H1 (cell line): ENCODE data around the gene KRTAP9-1. TPM values are rescaled to one million over a fixed set of nuclear protein-coding genes. Genes with fewer than 3 reads are reported as not detected.

Experiments
- CTCF ChIA-PET: fragments of 300-600 bp; sonication (Branson Sonifier 250); formaldehyde crosslinking; loops from one replicate; lab custom pipeline; 2021; ENCODE audit not compliant: partially characterized antibody; lab: Charles Lee
- POLR2A ChIA-PET: fragments of 300-600 bp; sonication (Branson Sonifier 250); formaldehyde crosslinking; loops from one replicate; lab custom pipeline; 2021; ENCODE audit warnings: inconsistent platforms; ENCODE audit not compliant: partially characterized antibody; lab: Charles Lee
- DNase-seq, 2 experiments: peaks; one replicate each; pipeline versions ENCODE4 v3.0.0 to v3.0.0-alpha.2; 2010 to 2022; ENCODE audit warnings: low spot score in 2 of 2, low read depth in 1 of 2, mixed read lengths in 1 of 2
- FAIRE-seq: peaks from 2 replicates; lab custom pipeline; 2011; peaks lifted over from hg19 to GRCh38; lab: Jason Lieb, UNC
- H2AFZ ChIP-seq: 2 replicates; pipeline ENCODE4 v1.8.1; 2012; ENCODE audit warnings: low read length, inconsistent platforms
- H2AK5ac ChIP-seq: 2 replicates; pipeline ENCODE4 v1.6.1; 2013; ENCODE audit warnings: low read depth, low read length
- H2BK120ac ChIP-seq: replicated peaks from 2 replicates; pipeline ENCODE3; 2013; ENCODE audit warnings: low read depth, low read length, inconsistent platforms
- H2BK12ac ChIP-seq: 2 replicates; pipeline ENCODE4 v1.6.1; 2013; ENCODE audit warnings: low read depth, low read length
- H2BK15ac ChIP-seq: 2 replicates; pipeline ENCODE4 v1.6.1; 2013; ENCODE audit warnings: low read length
- H2BK20ac ChIP-seq: 2 replicates; pipeline ENCODE4 v1.6.1; 2013; ENCODE audit warnings: low read length
- H2BK5ac ChIP-seq: 2 replicates; pipeline ENCODE4 v1.6.1; 2013; ENCODE audit warnings: low read depth, low read length
- H3K14ac ChIP-seq: 2 replicates; pipeline ENCODE4 v1.6.1; 2013; ENCODE audit warnings: inconsistent platforms; ENCODE audit not compliant: insufficient read length
- H3K18ac ChIP-seq: 2 replicates; pipeline ENCODE4 v1.6.1; 2013; ENCODE audit warnings: low read length; ENCODE audit errors: extremely low read depth
- H3K23ac ChIP-seq: 2 replicates; pipeline ENCODE4 v1.6.1; 2013; ENCODE audit warnings: inconsistent platforms; ENCODE audit not compliant: insufficient read length
- H3K23me2 ChIP-seq: 2 replicates; pipeline ENCODE4 v1.6.1; 2013; ENCODE audit warnings: low read depth, low read length
- H3K27ac ChIP-seq: 2 replicates; pipeline ENCODE4 v1.6.1; 2011; ENCODE audit warnings: low read depth, low read length, inconsistent platforms
- H3K27me3 ChIP-seq, 4 experiments: replicated peaks in 1 of 4; 1 replicate in 1 of 4; 2 replicates in 3 of 4; pipeline versions ENCODE4 v1.6.1 to v1.8.1; 2011 to 2013; ENCODE audit warnings: low read length in 3 of 4, mild to moderate bottlenecking in 3 of 4, inconsistent platforms in 2 of 4, mixed read lengths in 2 of 4, moderate library complexity in 1 of 4; ENCODE audit not compliant: control insufficient read depth in 3 of 4, insufficient read depth in 3 of 4; ENCODE audit errors: extremely low read depth in 1 of 4
- H3K36me3 ChIP-seq, 4 experiments: 2 replicates each; pipeline versions ENCODE4 v1.6.1 to v1.8.1; 2011 to 2013; ENCODE audit warnings: mild to moderate bottlenecking in 4 of 4, low read length in 3 of 4, moderate library complexity in 2 of 4, control low read depth in 1 of 4, inconsistent platforms in 1 of 4; ENCODE audit not compliant: insufficient read depth in 4 of 4, control insufficient read depth in 2 of 4
- H3K4ac ChIP-seq: replicated peaks from 2 replicates; pipeline ENCODE3; 2013; ENCODE audit warnings: low read length, low read depth, mixed read lengths, inconsistent platforms; ENCODE audit not compliant: insufficient read length
- H3K4me1 ChIP-seq, 4 experiments: replicated peaks in 1 of 4; 1 replicate in 1 of 4; 2 replicates in 3 of 4; pipeline versions ENCODE4 v1.6.1 to v1.8.1; 2011 to 2013; ENCODE audit warnings: low read length in 3 of 4, inconsistent platforms in 2 of 4, mixed read lengths in 1 of 4; ENCODE audit not compliant: insufficient read depth in 4 of 4, control insufficient read depth in 3 of 4
- H3K4me2 ChIP-seq, 2 experiments: 2 replicates each; pipeline versions ENCODE4 v1.6.1 to v1.8.1; 2011 to 2013; ENCODE audit warnings: low read depth in 2 of 2, low read length in 2 of 2, control low read depth in 1 of 2, inconsistent platforms in 1 of 2, mild to moderate bottlenecking in 1 of 2; ENCODE audit not compliant: insufficient read depth in 1 of 2
- H3K4me3 ChIP-seq, 4 experiments: fragments of 200-600, 300-600 bp in 1 of 4; sonication (generic), shearing (Covaris generic), sonication (Bioruptor Twin) in 1 of 4; 2 replicates each; pipeline versions ENCODE4 v1.5.1 to v1.8.1; 2011 to 2016; ENCODE audit warnings: low read length in 4 of 4, low read depth in 3 of 4, control low read depth in 2 of 4, inconsistent platforms in 2 of 4, mild to moderate bottlenecking in 2 of 4, mixed read lengths in 1 of 4, moderate library complexity in 1 of 4; ENCODE audit not compliant: insufficient read depth in 2 of 4; ENCODE audit errors: extremely low read depth in 1 of 4
- H3K56ac ChIP-seq: replicated peaks from 2 replicates; pipeline ENCODE3; 2013; ENCODE audit warnings: low read depth, mild to moderate bottlenecking, mixed read lengths, low read length, inconsistent platforms; ENCODE audit not compliant: insufficient read length
- H3K79me1 ChIP-seq: 2 replicates; pipeline ENCODE4 v1.6.1; 2013; ENCODE audit warnings: low read depth, low read length, control low read depth
- H3K79me2 ChIP-seq, 2 experiments: 2 replicates each; pipeline versions ENCODE4 v1.6.1 to v1.8.1; 2012 to 2013; ENCODE audit warnings: low read length in 2 of 2, mild to moderate bottlenecking in 2 of 2, inconsistent platforms in 1 of 2; ENCODE audit not compliant: insufficient read depth in 2 of 2, control insufficient read depth in 1 of 2
- H3K9ac ChIP-seq, 4 experiments: replicated peaks in 1 of 4; 1 replicate in 1 of 4; 2 replicates in 3 of 4; pipeline versions ENCODE4 v1.6.1 to v1.8.1; 2011 to 2013; ENCODE audit warnings: low read depth in 3 of 4, low read length in 3 of 4, control low read depth in 2 of 4, mild to moderate bottlenecking in 2 of 4, moderate library complexity in 2 of 4, inconsistent platforms in 1 of 4; ENCODE audit errors: extremely low read depth in 1 of 4
- H3K9me3 ChIP-seq, 2 experiments: 2 replicates each; pipeline versions ENCODE4 v1.6.1 to v1.8.1; 2012 to 2013; ENCODE audit warnings: mild to moderate bottlenecking in 2 of 2, moderate library complexity in 2 of 2, control low read depth in 1 of 2, inconsistent platforms in 1 of 2, low read depth in 1 of 2, low read length in 1 of 2, mixed read lengths in 1 of 2; ENCODE audit not compliant: insufficient read depth in 2 of 2
- H4K20me1 ChIP-seq, 2 experiments: replicated peaks in 1 of 2; 2 replicates each; pipeline versions ENCODE3 to v1.8.1; 2011 to 2013; ENCODE audit warnings: inconsistent platforms in 2 of 2, low read length in 2 of 2, mild to moderate bottlenecking in 1 of 2; ENCODE audit not compliant: insufficient read depth in 2 of 2, control insufficient read depth in 1 of 2
- H4K5ac ChIP-seq: 2 replicates; pipeline ENCODE4 v1.6.1; 2013; ENCODE audit warnings: low read length, low read depth, mixed read lengths, inconsistent platforms; ENCODE audit not compliant: insufficient read length
- H4K8ac ChIP-seq: 2 replicates; pipeline ENCODE4 v1.8.0; 2013; ENCODE audit warnings: mild to moderate bottlenecking, moderate library complexity, low read length, inconsistent platforms; ENCODE audit not compliant: insufficient read depth; ENCODE audit errors: extremely low read depth
- H4K91ac ChIP-seq: replicated peaks from 2 replicates; pipeline ENCODE3; 2013; ENCODE audit warnings: low read length, mixed read lengths, inconsistent platforms; ENCODE audit not compliant: insufficient read length
- CHD1 ChIP-seq: IDR thresholded peaks from 2 replicates; pipeline ENCODE4 v1.6.1; 2012; ENCODE audit warnings: low read depth, low read length, improper control_type of control experiment
- MAFK ChIP-seq: IDR thresholded peaks from 2 replicates; pipeline ENCODE4 v1.6.1; 2012; ENCODE audit warnings: low read depth, mild to moderate bottlenecking, improper control_type of control experiment, low read length
- RBBP5 ChIP-seq: IDR thresholded peaks from 2 replicates; pipeline ENCODE4 v1.7.1; 2012; ENCODE audit warnings: low read depth, mild to moderate bottlenecking, inconsistent platforms, low read length, moderate library complexity, borderline replicate concordance
- SIX5 ChIP-seq: IDR thresholded peaks from 2 replicates; pipeline ENCODE4 v1.6.1; 2011; ENCODE audit warnings: mild to moderate bottlenecking, low read depth, low read length
- SP2 ChIP-seq: IDR thresholded peaks from 2 replicates; pipeline ENCODE4 v1.6.1; 2012; ENCODE audit warnings: mild to moderate bottlenecking, low read length, inconsistent platforms
- YY1 ChIP-seq: IDR thresholded peaks from 2 replicates; pipeline ENCODE4 v1.6.1; 2011; ENCODE audit warnings: low read depth, mild to moderate bottlenecking, low read length
- WGBS, 2 experiments: shearing (Covaris generic) in 1 of 2; methylation state at CpG; one replicate each; pipeline versions ENCODE4 v1.1.6 to v1.1.7; 2013 to 2015; ENCODE audit warnings: low lambda C conversion rate in 2 of 2, mixed read lengths in 2 of 2, inconsistent platforms in 1 of 2, low coverage in 1 of 2, missing lambda C conversion rate in 1 of 2; ENCODE audit not compliant: insufficient replicate concordance in 2 of 2, insufficient coverage in 1 of 2, insufficient read length in 1 of 2; ENCODE audit errors: extremely low coverage in 1 of 2, missing lambda C conversion rate in 1 of 2; 5-methylcytosine and 5-hydroxymethylcytosine counted together
- polyA plus RNA-seq, 7 experiments: library from polyadenylated mRNA; depleted of rRNA in 3 of 7; stranded (reverse) in 5 of 7; unstranded in 2 of 7; fragments of >200 nt in 5 of 7; fragments of 200-250 nt in 2 of 7; gene quantifications; 1 replicate in 5 of 7; 2 replicates in 1 of 7; 4 replicates in 1 of 7; pipeline versions ENCODE4 v1.2.1 to v1.2.3, GENCODE V29; 2011 to 2013; ENCODE audit warnings: missing spikeins in 2 of 7, mixed read lengths in 2 of 7
- total RNA-seq: library from RNA; stranded (reverse); fragmentation: NEBNext Ultra II Directional; extraction: Animal tissue kit (Norgen Biotek cat#: 25700); gene quantifications from 2 replicates; pipeline ENCODE4 v1.2.1, GENCODE V29; 2021

Gene KRTAP9-1
- total and polyA plus RNA-seq, 2 of the 8 experiments (the other 6 are each of a cell fraction or from before 2014, with no cell fraction given), result not detected

DNA sequence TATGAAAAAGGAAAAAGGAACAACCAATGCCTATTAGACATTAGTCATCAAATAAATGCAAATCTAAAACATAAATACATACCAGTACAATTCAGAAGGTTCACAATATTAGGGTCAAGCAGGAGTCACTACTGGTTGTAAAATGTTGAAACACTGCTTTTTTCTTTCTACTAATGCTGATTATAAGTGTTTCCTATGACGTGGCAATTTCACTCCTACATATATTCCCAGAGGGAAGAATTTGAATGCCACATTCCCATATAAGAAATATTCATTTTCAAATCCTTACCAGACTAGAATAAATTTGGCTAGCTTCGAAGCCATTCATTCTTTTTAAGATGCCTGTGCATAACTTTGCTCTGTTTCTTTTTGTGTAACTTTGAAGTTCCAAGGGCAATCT lies 34.1 kb downstream of the KRTAP9-1 start:
- H2AK5ac ChIP-seq, result no peak overlapping the region
- no peaks in the 10 kb centered on the region for H3K9me3 ChIP-seq
- H3K4me2 ChIP-seq, result no peak overlapping the region
- TF ChIP-seq RBBP5 (no peak), YY1 (no peak), MAFK (no peak), SIX5 (no peak), CHD1 (no peak), SP2 (no peak)
- H2BK120ac ChIP-seq, result no peak overlapping the region
- no peak overlapping the region for H2BK20ac ChIP-seq
- H3K56ac ChIP-seq, result no peak overlapping the region
- H3K27me3 ChIP-seq, result no peaks in the 10 kb centered on the region
- no peak overlapping the region for H4K8ac ChIP-seq
- no peak overlapping the region for H3K18ac ChIP-seq
- H3K36me3 ChIP-seq, result no peaks in the 10 kb centered on the region
- no peak overlapping the region for H2BK5ac ChIP-seq
- DNase-seq (no peak), FAIRE-seq (no peak)
- no peak overlapping the region for H3K4ac ChIP-seq
- H3K9ac ChIP-seq, result no peak overlapping the region
- H4K91ac ChIP-seq, result no peak overlapping the region
- no peaks in the 10 kb centered on the region for H4K20me1 ChIP-seq
- no peaks in the 10 kb centered on the region for H3K23me2 ChIP-seq
- H2AFZ ChIP-seq, result no peak overlapping the region
- ChIA-PET CTCF (no interaction called here), POLR2A (no interaction called here)
- 91% methylated on average over 2 of the region's 2 CpGs; no CpG with 5 or more reads in 1 of the 2 experiments for WGBS, 2 experiments
- no peaks in the 10 kb centered on the region for H3K79me1 ChIP-seq
- H3K4me1 ChIP-seq, result no peaks in the 10 kb centered on the region
- H2BK15ac ChIP-seq, result no peak overlapping the region
- no peak overlapping the region for H4K5ac ChIP-seq
- no peaks in the 10 kb centered on the region for H3K79me2 ChIP-seq
- no peak overlapping the region for H2BK12ac ChIP-seq
- H3K14ac ChIP-seq, result no peak overlapping the region
- no peak overlapping the region for H3K23ac ChIP-seq
- H3K27ac ChIP-seq, result no peak overlapping the region
- no peak overlapping the region for H3K4me3 ChIP-seq
